HepG2 (cell line): ENCODE results near the gene PDLIM7. TPM values are rescaled to one million over a fixed set of nuclear protein-coding genes. Genes with fewer than 3 reads are reported as not detected.

Experiments used
- ATF7 ChIP-seq, 2 experiments: fragments of 450-650 bp in 1 of 2; sonication (generic) in 1 of 2; formaldehyde crosslinking in 1 of 2; IDR thresholded peaks; 2 replicates each; pipeline versions ENCODE4 v1.4.0 to v1.6.1; 2016 to 2020; ENCODE audit warnings: antibody characterized with exemption in 1 of 2, mild to moderate bottlenecking in 1 of 2, missing genetic modification reagents in 1 of 2
- CENPBD1 ChIP-seq: sonication (generic); formaldehyde crosslinking; IDR thresholded peaks from 2 replicates; pipeline ENCODE4 v1.8.0; 2022; ENCODE audit warnings: missing genetic modification reagents, low read depth, mild to moderate bottlenecking, borderline replicate concordance
- GPN1 ChIP-seq: sonication (generic); formaldehyde crosslinking; IDR thresholded peaks from 2 replicates; pipeline ENCODE4 v1.5.1; 2020; ENCODE audit warnings: missing genetic modification reagents, borderline replicate concordance
- MIXL1 ChIP-seq: IDR thresholded peaks from 2 replicates; pipeline ENCODE4 v1.6.1; 2016
- MYNN ChIP-seq: sonication (generic); formaldehyde crosslinking; IDR thresholded peaks from 2 replicates; pipeline ENCODE4 v1.4.0; 2020; ENCODE audit warnings: mild to moderate bottlenecking, low read depth, missing genetic modification reagents
- NKX3-1 ChIP-seq: sonication (generic); formaldehyde crosslinking; IDR thresholded peaks from 2 replicates; pipeline ENCODE4 v1.5.0; 2020; ENCODE audit warnings: missing genetic modification reagents
- RBM22 ChIP-seq: fragments of 200-400 bp; formaldehyde crosslinking; optimal IDR thresholded peaks from 2 replicates; pipeline ENCODE3; 2017; ENCODE audit warnings: mild to moderate bottlenecking, low read length, moderate library complexity
- SKIL ChIP-seq: sonication (generic); formaldehyde crosslinking; IDR thresholded peaks from 2 replicates; pipeline ENCODE4 v1.8.0; 2022; ENCODE audit warnings: missing genetic modification reagents, mild to moderate bottlenecking, moderate library complexity, borderline replicate concordance
- SNAI1 ChIP-seq: sonication (generic); formaldehyde crosslinking; IDR thresholded peaks from 2 replicates; pipeline ENCODE4 v1.5.0; 2020; ENCODE audit warnings: mild to moderate bottlenecking, missing genetic modification reagents, borderline replicate concordance
- TGIF2 ChIP-seq: IDR thresholded peaks from 2 replicates; pipeline ENCODE4 v1.6.1; 2016; ENCODE audit warnings: control low read depth, missing compliant biosample characterization
- ZBTB2 ChIP-seq: sonication (generic); formaldehyde crosslinking; IDR thresholded peaks from 2 replicates; pipeline ENCODE4 v1.8.0; 2022; ENCODE audit warnings: low read depth, missing genetic modification reagents
- ZBTB3 ChIP-seq: sonication (generic); formaldehyde crosslinking; IDR thresholded peaks from 2 replicates; pipeline ENCODE4 v1.4.0; 2020; ENCODE audit warnings: low read depth, mild to moderate bottlenecking, moderate library complexity, missing genetic modification reagents, borderline replicate concordance
- ZFYVE20 ChIP-seq: sonication (generic); formaldehyde crosslinking; IDR thresholded peaks from 2 replicates; pipeline ENCODE4 v1.8.0; 2023; ENCODE audit warnings: low read depth, mild to moderate bottlenecking, moderate library complexity, missing genetic modification reagents, borderline replicate concordance
- ZNF17 ChIP-seq: sonication (generic); formaldehyde crosslinking; IDR thresholded peaks from 2 replicates; pipeline ENCODE4 v1.5.0; 2020; ENCODE audit warnings: mild to moderate bottlenecking, missing genetic modification reagents
- ZNF329 ChIP-seq: sonication (generic); formaldehyde crosslinking; IDR thresholded peaks from 2 replicates; pipeline ENCODE4 v1.9.0; 2021; ENCODE audit warnings: low read depth, mild to moderate bottlenecking, missing genetic modification reagents
- ZNF331 ChIP-seq: sonication (generic); formaldehyde crosslinking; IDR thresholded peaks from 2 replicates; pipeline ENCODE4 v1.4.0; 2020; ENCODE audit warnings: missing genetic modification reagents
- ZNF468 ChIP-seq: sonication (generic); formaldehyde crosslinking; IDR thresholded peaks from 2 replicates; pipeline ENCODE4 v1.8.0; 2022; ENCODE audit warnings: mild to moderate bottlenecking, moderate library complexity, missing genetic modification reagents
- ZNF646 ChIP-seq: sonication (generic); formaldehyde crosslinking; IDR thresholded peaks from 2 replicates; pipeline ENCODE4 v1.9.0; 2021; ENCODE audit warnings: mild to moderate bottlenecking, missing genetic modification reagents
- ZNF816 ChIP-seq: sonication (generic); formaldehyde crosslinking; IDR thresholded peaks from 2 replicates; pipeline ENCODE4 v1.8.0; 2022; ENCODE audit warnings: missing genetic modification reagents, mild to moderate bottlenecking, borderline replicate concordance
- polyA plus RNA-seq, 8 experiments: library from polyadenylated mRNA; depleted of rRNA in 3 of 8; stranded (reverse) in 7 of 8; unstranded in 1 of 8; fragments of >200 nt; fragmentation: Illumina TruSeq in 4 of 8; extraction: Trizol in 4 of 8; gene quantifications; 2 replicates each; pipeline versions ENCODE4 v1.2.1 to v1.2.3, GENCODE V29; 2011 to 2016; ENCODE audit warnings: low read depth in 4 of 8, missing spikeins in 1 of 8, mixed read lengths in 1 of 8; ENCODE audit not compliant: insufficient read depth in 1 of 8
- total RNA-seq, 5 experiments: library from RNA; depleted of rRNA; stranded (reverse); fragments of >200 nt; fragmentation: Illumina TruSeq; extraction: Trizol; gene quantifications; 2 replicates each; pipeline ENCODE4 v1.2.3, GENCODE V29; 2016; ENCODE audit warnings: low read depth in 1 of 5

Gene PDLIM7
- total and polyA plus RNA-seq, 2 of the 13 experiments (the other 11 are each of a cell fraction or from before 2014, with no cell fraction given): 21.1 to 31.3 TPM

GRCh38 chr5:177497292-177498012 is at the start of gene PDLIM7 (continued):
- TF ChIP-seq ZNF816 (CRISPR knock-in tag) (no peak), ZNF329 (no peak), SKIL (CRISPR knock-in tag) (no peak), ZNF646 (CRISPR knock-in tag) (no peak), CENPBD1 (CRISPR knock-in tag) (no peak), ZFYVE20 (CRISPR knock-in tag) (no peak), ZBTB2 (CRISPR knock-in tag) (no peak), RBM22 (no peak), SNAI1 (0 out of 2 replicates have a peak, but pooled peaks have one; percentile 31), MIXL1 (no peak), GPN1 (CRISPR knock-in tag) (no peak), ZNF17 (CRISPR knock-in tag) (no peak), ZNF468 (no peak), TGIF2 (no peak), NKX3-1 (CRISPR knock-in tag) (peak; percentile 79; the same call in 1 of the 2 replicates), ATF7 (IDR thresholded peaks at IDR 0.05) (no peak), ATF7 (CRISPR knock-in tag; IDR thresholded peaks at IDR 0.05) (no peak), ZBTB3 (CRISPR knock-in tag) (no peak), MYNN (no peak), ZNF331 (CRISPR knock-in tag) (no peak)
